Panc1 (cell line): Measurements from ENCODE around the gene FAT2. TPM values are rescaled to one million over a fixed set of nuclear protein-coding genes. Genes with fewer than 3 reads are reported as not detected.

Experiments
- ATAC-seq: fragments of 200-7000 bp; cut with Tn5 transposase; 2 replicates; pipeline ENCODE4 v1.9.1; 2020; ENCODE audit warnings: mild to moderate bottlenecking, moderate library complexity
- BruUV-seq: library from RNA; stranded (reverse); fragments of 400-500 nt; replicated peaks from 2 replicates; lab custom pipeline; 2021; lab: Mats Ljungman, UMichigan
- CTCF ChIA-PET: fragments of 300-600 bp; sonication (Branson Sonifier 250); formaldehyde crosslinking; loops from one replicate; lab custom pipeline; 2022; ENCODE audit warnings: antibody characterized with exemption; lab: Charles Lee
- POLR2A ChIA-PET: fragments of 300-600 bp; sonication (Branson Sonifier 250); formaldehyde crosslinking; loops from one replicate; lab custom pipeline; 2022; ENCODE audit warnings: antibody characterized with exemption; lab: Charles Lee
- DNase-seq: peaks from one replicate; pipeline ENCODE4 v3.0.0-alpha.2; 2010; ENCODE audit warnings: low read depth, low spot score
- H3K27ac ChIP-seq: 2 replicates; pipeline ENCODE4 v1.5.1; 2011; ENCODE audit warnings: mild to moderate bottlenecking, low read length, inconsistent platforms
- H3K27me3 ChIP-seq: fragments of 200-500 bp; sonication (Bioruptor generic); 2 replicates; pipeline ENCODE4 v1.6.0; 2014; ENCODE audit warnings: low read length, inconsistent platforms; ENCODE audit not compliant: control insufficient read depth, insufficient read depth
- H3K36me3 ChIP-seq: fragments of 200-500 bp; sonication (Bioruptor generic); 2 replicates; pipeline ENCODE4 v1.5.1; 2014; ENCODE audit warnings: inconsistent platforms, mild to moderate bottlenecking, low read length, moderate library complexity; ENCODE audit not compliant: control insufficient read depth, insufficient read depth
- H3K4me1 ChIP-seq: 2 replicates; pipeline ENCODE4 v1.5.1; 2011; ENCODE audit warnings: inconsistent platforms, mild to moderate bottlenecking, low read length, moderate library complexity; ENCODE audit not compliant: control insufficient read depth, insufficient read depth
- H3K4me3 ChIP-seq, 2 experiments: 2 replicates each; pipeline ENCODE4 v1.5.1; 2011 to 2012; ENCODE audit warnings: low read depth in 2 of 2, low read length in 2 of 2, mild to moderate bottlenecking in 2 of 2, inconsistent platforms in 1 of 2, moderate library complexity in 1 of 2
- H3K9me3 ChIP-seq: fragments of 200-500 bp; sonication (Bioruptor generic); 2 replicates; pipeline ENCODE4 v1.5.1; 2014; ENCODE audit warnings: low read depth, mild to moderate bottlenecking, inconsistent platforms, low read length, moderate library complexity; ENCODE audit not compliant: control insufficient read depth, insufficient read depth
- POLR2AphosphoS5 ChIP-seq: IDR thresholded peaks from 2 replicates; pipeline ENCODE4 v1.6.1; 2012; ENCODE audit warnings: mild to moderate bottlenecking, low read depth, low read length, moderate library complexity
- SIN3A ChIP-seq: IDR thresholded peaks from 2 replicates; pipeline ENCODE4 v1.6.1; 2012; ENCODE audit warnings: low read depth, mild to moderate bottlenecking, low read length, moderate library complexity, borderline replicate concordance; ENCODE audit not compliant: insufficient read depth
- TCF7L2 ChIP-seq: IDR thresholded peaks from 2 replicates; pipeline ENCODE4 v1.6.1; 2011; ENCODE audit warnings: mild to moderate bottlenecking, low read depth, low read length, inconsistent platforms
- in situ Hi-C: cut with HindIII; loops from 2 replicates; pipeline ENCODE4 v1.10.0; 2016; ENCODE audit warnings: low sequenced_read_pairs, low pct_unique_long_range_greater_than_20kb
- intact Hi-C: fragments of 100-400 bp; cut with micrococcal nuclease; formaldehyde crosslinking; loops from one replicate; pipeline ENCODE4 v1.10.0; 2022; ENCODE audit not compliant: unreplicated experiment
- total RNA-seq: library from RNA; stranded (reverse); gene quantifications from one replicate; pipeline ENCODE4 v1.2.1, GENCODE V29; 2021; ENCODE audit not compliant: unreplicated experiment
- TF ChIP-seq, protein P1 (sequence below), 2 experiments: IDR thresholded peaks; 2 replicates each; pipeline ENCODE4 v1.6.1; 2011 to 2012; ENCODE audit warnings: low read depth in 2 of 2, control low read depth in 1 of 2, low read length in 1 of 2, mild to moderate bottlenecking in 1 of 2, moderate library complexity in 1 of 2; ENCODE audit not compliant: insufficient read depth in 1 of 2
- TF ChIP-seq, protein P2 (sequence below): fragments of 450-650 bp; IDR thresholded peaks from 2 replicates; pipeline ENCODE4 v1.5.1; 2017; ENCODE audit warnings: mild to moderate bottlenecking

Gene FAT2
- total RNA-seq, 1 experiment from 2014 or later, result not detected

DNA sequence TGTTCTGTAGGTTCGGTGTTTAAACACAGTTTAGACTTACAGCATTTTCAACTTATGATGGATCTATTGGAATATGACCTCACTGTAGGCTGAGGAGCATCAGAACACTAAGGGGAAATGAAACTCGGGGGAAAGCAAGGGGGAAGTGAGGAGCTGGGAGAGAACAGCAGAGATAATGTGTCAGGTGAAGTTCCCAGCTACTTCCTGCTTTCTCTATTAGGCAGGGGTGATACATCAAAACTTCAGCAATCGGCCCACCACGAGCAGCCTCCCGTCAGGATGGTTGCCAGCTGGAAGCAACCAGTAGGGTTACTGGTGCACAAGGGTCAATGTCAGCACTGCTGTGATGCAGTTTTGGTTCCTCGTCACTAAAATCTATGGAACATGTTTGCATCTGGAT, 34.3 kb downstream of the FAT2 start:
- CTCF ChIA-PET, result no interaction called here
- no peak for ATAC-seq
- Histone ChIP-seq H3K36me3 (no peaks in the 10 kb centered on the region), H3K27ac (no peak overlapping the region), H3K4me3 (no peak overlapping the region), H3K4me1 (no peaks in the 10 kb centered on the region), H3K27me3 (peaks cover 2% of the 10 kb centered on the region; the same call in 1 of the 2 replicates), H3K9me3 (no peaks in the 10 kb centered on the region)
- intact Hi-C loops (no loop called here), in situ Hi-C loops (no loop called here)
- POLR2A ChIA-PET, result no interaction called here
- no TSS peak for BruUV-seq
- TF ChIP-seq, protein P1, sequence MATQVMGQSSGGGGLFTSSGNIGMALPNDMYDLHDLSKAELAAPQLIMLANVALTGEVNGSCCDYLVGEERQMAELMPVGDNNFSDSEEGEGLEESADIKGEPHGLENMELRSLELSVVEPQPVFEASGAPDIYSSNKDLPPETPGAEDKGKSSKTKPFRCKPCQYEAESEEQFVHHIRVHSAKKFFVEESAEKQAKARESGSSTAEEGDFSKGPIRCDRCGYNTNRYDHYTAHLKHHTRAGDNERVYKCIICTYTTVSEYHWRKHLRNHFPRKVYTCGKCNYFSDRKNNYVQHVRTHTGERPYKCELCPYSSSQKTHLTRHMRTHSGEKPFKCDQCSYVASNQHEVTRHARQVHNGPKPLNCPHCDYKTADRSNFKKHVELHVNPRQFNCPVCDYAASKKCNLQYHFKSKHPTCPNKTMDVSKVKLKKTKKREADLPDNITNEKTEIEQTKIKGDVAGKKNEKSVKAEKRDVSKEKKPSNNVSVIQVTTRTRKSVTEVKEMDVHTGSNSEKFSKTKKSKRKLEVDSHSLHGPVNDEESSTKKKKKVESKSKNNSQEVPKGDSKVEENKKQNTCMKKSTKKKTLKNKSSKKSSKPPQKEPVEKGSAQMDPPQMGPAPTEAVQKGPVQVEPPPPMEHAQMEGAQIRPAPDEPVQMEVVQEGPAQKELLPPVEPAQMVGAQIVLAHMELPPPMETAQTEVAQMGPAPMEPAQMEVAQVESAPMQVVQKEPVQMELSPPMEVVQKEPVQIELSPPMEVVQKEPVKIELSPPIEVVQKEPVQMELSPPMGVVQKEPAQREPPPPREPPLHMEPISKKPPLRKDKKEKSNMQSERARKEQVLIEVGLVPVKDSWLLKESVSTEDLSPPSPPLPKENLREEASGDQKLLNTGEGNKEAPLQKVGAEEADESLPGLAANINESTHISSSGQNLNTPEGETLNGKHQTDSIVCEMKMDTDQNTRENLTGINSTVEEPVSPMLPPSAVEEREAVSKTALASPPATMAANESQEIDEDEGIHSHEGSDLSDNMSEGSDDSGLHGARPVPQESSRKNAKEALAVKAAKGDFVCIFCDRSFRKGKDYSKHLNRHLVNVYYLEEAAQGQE (IDR thresholded peaks at IDR 0.05; ENCODE audit: insufficient read depth in 1 of 2, low read depth in 2 of 2, low read length in 1 of 2), result no peak
- no peak for TF ChIP-seq SIN3A
- TF ChIP-seq TCF7L2, result no peak
- TF ChIP-seq POLR2AphosphoS5, result no peak
- TF ChIP-seq, protein P2, sequence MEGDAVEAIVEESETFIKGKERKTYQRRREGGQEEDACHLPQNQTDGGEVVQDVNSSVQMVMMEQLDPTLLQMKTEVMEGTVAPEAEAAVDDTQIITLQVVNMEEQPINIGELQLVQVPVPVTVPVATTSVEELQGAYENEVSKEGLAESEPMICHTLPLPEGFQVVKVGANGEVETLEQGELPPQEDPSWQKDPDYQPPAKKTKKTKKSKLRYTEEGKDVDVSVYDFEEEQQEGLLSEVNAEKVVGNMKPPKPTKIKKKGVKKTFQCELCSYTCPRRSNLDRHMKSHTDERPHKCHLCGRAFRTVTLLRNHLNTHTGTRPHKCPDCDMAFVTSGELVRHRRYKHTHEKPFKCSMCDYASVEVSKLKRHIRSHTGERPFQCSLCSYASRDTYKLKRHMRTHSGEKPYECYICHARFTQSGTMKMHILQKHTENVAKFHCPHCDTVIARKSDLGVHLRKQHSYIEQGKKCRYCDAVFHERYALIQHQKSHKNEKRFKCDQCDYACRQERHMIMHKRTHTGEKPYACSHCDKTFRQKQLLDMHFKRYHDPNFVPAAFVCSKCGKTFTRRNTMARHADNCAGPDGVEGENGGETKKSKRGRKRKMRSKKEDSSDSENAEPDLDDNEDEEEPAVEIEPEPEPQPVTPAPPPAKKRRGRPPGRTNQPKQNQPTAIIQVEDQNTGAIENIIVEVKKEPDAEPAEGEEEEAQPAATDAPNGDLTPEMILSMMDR, result no peak
- DNase-seq, result no peak

DNA sequence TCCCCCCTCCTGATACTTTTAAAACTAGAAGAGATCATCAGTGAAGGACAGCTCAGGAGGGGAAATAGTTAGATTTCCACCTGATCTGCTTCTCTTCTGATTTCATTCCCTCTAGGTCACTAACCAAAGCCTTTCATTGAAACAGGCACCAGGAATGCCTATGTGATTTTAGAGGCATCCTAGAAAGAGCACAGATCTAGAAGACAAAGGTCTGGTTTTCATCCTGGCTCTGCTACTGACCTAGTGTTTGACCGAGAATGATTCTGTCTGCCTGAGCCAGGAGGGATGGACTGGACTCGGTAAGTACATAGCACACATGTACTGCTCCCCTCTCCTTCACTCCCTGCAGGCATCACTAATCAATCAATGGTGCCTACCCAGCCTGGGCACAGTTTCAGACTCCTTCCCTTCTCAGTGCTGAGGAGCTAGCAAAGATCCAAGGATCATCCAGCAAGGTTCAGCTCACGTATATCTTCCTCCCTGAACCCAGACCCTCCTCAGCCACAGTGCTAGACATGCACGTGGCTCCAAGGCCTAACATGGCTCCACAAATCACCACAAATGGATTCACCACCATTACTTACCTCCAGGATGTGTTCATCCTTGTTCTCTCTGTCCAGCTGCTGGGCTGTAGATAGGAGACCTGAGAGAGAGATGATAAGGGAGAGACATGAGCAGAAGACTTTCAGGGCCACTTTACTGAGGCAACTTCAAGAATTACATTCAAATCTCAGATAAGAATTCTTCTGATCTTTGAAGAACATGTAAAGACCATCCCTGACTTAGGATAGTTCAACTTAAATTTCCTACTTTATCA, 35.2 kb downstream of the FAT2 start:
- H3K9me3 ChIP-seq, result no peaks in the 10 kb centered on the region
- TF ChIP-seq, protein P2, result no peak
- TF ChIP-seq POLR2AphosphoS5, result no peak
- no peak for TF ChIP-seq TCF7L2
- TF ChIP-seq SIN3A, result no peak
- TF ChIP-seq, protein P1 (IDR thresholded peaks at IDR 0.05; ENCODE audit: insufficient read depth in 1 of 2, low read depth in 2 of 2, low read length in 1 of 2), result no peak
- CTCF ChIA-PET, result no interaction called here
- ATAC-seq (no peak), DNase-seq (no peak)
- no peaks in the 10 kb centered on the region for H3K4me1 ChIP-seq
- H3K27me3 ChIP-seq, result no peaks in the 10 kb centered on the region
- no peak overlapping the region for H3K27ac ChIP-seq
- H3K36me3 ChIP-seq, result no peaks in the 10 kb centered on the region
- H3K4me3 ChIP-seq, result no peak overlapping the region
- intact Hi-C loops (no loop called here), in situ Hi-C loops (no loop called here)
- no TSS peak for BruUV-seq
- POLR2A ChIA-PET, result no interaction called here
